Spleen (tissue), 11 donors: ENCODE results near the gene ACVR1. TPM values are rescaled to one million over a fixed set of nuclear protein-coding genes. Genes with fewer than 3 reads are reported as not detected.

Experiments used
- DNase-seq: peaks from one replicate; pipeline ENCODE4 v3.0.0-alpha.2; 2020
- H3K27ac ChIP-seq, 8 donors: fragments of 200-600 bp; sonication (generic) in 7 of 8; 1 replicate in 4 of 8; 2 replicates in 4 of 8; pipeline versions ENCODE4 v1.5.0 to v1.8.0; 2016 to 2021; ENCODE audit warnings: inconsistent platforms in 4 of 8, mild to moderate bottlenecking in 4 of 8, moderate library complexity in 1 of 8
- H3K27me3 ChIP-seq, 7 donors: fragments of 200-600 bp; sonication (generic) in 6 of 7; replicated peaks in 1 of 7; 1 replicate in 4 of 7; 2 replicates in 3 of 7; pipeline versions ENCODE4 v1.5.0 to v1.8.0; 2016 to 2021; ENCODE audit warnings: inconsistent platforms in 3 of 7, mild to moderate bottlenecking in 1 of 7
- H3K36me3 ChIP-seq, 6 donors: fragments of 200-600 bp; sonication (generic) in 5 of 6; 1 replicate in 4 of 6; 2 replicates in 2 of 6; pipeline versions ENCODE4 v1.5.0 to v1.8.0; 2016 to 2021; ENCODE audit warnings: inconsistent platforms in 2 of 6
- H3K4me1 ChIP-seq, 6 donors: fragments of 200-600 bp; sonication (generic) in 5 of 6; 1 replicate in 3 of 6; 2 replicates in 3 of 6; pipeline versions ENCODE4 v1.5.0 to v1.8.0; 2016 to 2021; ENCODE audit warnings: inconsistent platforms in 3 of 6
- H3K4me3 ChIP-seq, 8 donors: fragments of 200-600 bp; sonication (generic) in 7 of 8; 1 replicate in 4 of 8; 2 replicates in 4 of 8; pipeline versions ENCODE4 v1.5.0 to v1.8.0; 2016 to 2021; ENCODE audit warnings: inconsistent platforms in 4 of 8, mild to moderate bottlenecking in 4 of 8, moderate library complexity in 2 of 8
- H3K9me3 ChIP-seq, 8 donors: fragments of 200-600 bp; sonication (generic) in 7 of 8; 1 replicate in 4 of 8; 2 replicates in 4 of 8; pipeline versions ENCODE4 v1.5.0 to v1.8.0; 2016 to 2021; ENCODE audit warnings: inconsistent platforms in 4 of 8
- POLR2A ChIP-seq, 3 donors: fragments of 450-650 bp; IDR thresholded peaks; one replicate each; pipeline ENCODE4 v1.5.1; 2017; ENCODE audit warnings: antibody characterized with exemption in 3 of 3, mild to moderate bottlenecking in 1 of 3
- POLR2AphosphoS5 ChIP-seq, 3 donors: sonication (generic); formaldehyde crosslinking; IDR thresholded peaks; one replicate each; pipeline ENCODE4 v1.5.1; 2017; ENCODE audit warnings: antibody characterized with exemption in 3 of 3
- whole genome bisulfite sequencing, 5 donors: extraction: QIAGEN DNeasy Blood & Tissue Kit in 3 of 5; methylation state at CpG; one replicate each; pipeline versions ENCODE4 v1.1.5 to v1.1.7; 2013 to 2018; 5-methylcytosine and 5-hydroxymethylcytosine counted together
- intact Hi-C: fragments of 100-400 bp; cut with DNase I; formaldehyde crosslinking; loops from one replicate; pipeline ENCODE4 v1.15.0; 2023; ENCODE audit warnings: low total_unique reads
- polyA plus RNA-seq, 3 donors: library from polyadenylated mRNA; stranded (reverse); fragments of 200-250 nt; gene quantifications; one replicate each; pipeline ENCODE4 v1.2.1, GENCODE V29; 2013
- total RNA-seq, 7 donors: library from RNA; depleted of rRNA in 3 of 7; stranded (reverse); fragments of >200 nt in 3 of 7; fragmentation: NEBNext Ultra II Directional in 4 of 7; extraction: Animal tissue kit (Norgen Biotek cat#: 25700) in 4 of 7; gene quantifications; one replicate each; pipeline versions ENCODE4 v1.1.0 to v1.2.1, GENCODE V29; 2016 to 2021
- TF ChIP-seq, protein P1 (sequence below), 11 experiments: fragments of 200-600 bp in 7 of 11; fragments of 450-650 bp in 4 of 11; sonication (generic) in 4 of 11; IDR thresholded peaks in 8 of 11; conservative IDR thresholded peaks in 3 of 11; 1 replicate in 7 of 11; 2 replicates in 4 of 11; pipeline versions ENCODE4 v1.4.0 to v1.8.0; 2016 to 2021; ENCODE audit warnings: antibody characterized with exemption in 11 of 11, inconsistent platforms in 4 of 11, mild to moderate bottlenecking in 1 of 11
- donor health status: healthy with polysubstance abuse.
- donor health status: DM: no; HTN: no; CAD: no; lungs with moderate emphysema.
- donor health status: DM: no; HTN: no; CAD: no.
- donor health status: Bipolar disorder and iron deficiency.
- donor health status: healthy.
- donor health status: DM: no; HTN: no; CAD: no.
- donor health status: DM: yes; HTN: yes; CAD: no.

Gene ACVR1
- total and polyA plus RNA-seq, 10 donors = 2.1 to 23.8 (median 13.6) TPM

DNA sequence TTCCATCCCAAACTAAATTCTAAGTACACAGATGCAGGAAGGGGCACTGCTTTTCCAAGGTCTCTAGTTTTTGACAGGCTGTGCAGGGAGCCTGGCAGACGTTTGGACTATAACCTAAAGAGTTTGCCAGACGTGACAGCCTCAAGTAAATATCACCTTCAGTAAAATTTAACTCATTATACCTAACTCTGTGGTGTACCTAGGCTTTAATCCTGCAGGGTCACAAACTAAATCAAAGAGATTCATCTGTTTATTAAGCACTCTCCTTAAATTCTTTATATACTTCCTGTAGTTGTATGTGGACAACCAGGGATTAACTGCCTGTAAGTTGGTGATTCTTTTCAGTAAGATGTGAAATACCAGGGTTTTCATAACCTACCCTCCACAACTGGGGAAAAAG lies 92.9 kb downstream of the ACVR1 start:
- H3K27ac ChIP-seq = no peak overlapping the region
- H3K4me1 ChIP-seq = peaks cover 0 to 21% (median 1%) of the 10 kb centered on the region in 6 donors
- WGBS, 5 donors = 56 to 80% (median 67%) methylated on average over 2 of the region's 2 CpGs
- H3K9me3 ChIP-seq = no peaks in the 10 kb centered on the region
- TF ChIP-seq POLR2A (IDR thresholded peaks at IDR 0.05) (no peak), POLR2AphosphoS5 (IDR thresholded peaks at IDR 0.05) (no peak)
- TF ChIP-seq, protein P1, sequence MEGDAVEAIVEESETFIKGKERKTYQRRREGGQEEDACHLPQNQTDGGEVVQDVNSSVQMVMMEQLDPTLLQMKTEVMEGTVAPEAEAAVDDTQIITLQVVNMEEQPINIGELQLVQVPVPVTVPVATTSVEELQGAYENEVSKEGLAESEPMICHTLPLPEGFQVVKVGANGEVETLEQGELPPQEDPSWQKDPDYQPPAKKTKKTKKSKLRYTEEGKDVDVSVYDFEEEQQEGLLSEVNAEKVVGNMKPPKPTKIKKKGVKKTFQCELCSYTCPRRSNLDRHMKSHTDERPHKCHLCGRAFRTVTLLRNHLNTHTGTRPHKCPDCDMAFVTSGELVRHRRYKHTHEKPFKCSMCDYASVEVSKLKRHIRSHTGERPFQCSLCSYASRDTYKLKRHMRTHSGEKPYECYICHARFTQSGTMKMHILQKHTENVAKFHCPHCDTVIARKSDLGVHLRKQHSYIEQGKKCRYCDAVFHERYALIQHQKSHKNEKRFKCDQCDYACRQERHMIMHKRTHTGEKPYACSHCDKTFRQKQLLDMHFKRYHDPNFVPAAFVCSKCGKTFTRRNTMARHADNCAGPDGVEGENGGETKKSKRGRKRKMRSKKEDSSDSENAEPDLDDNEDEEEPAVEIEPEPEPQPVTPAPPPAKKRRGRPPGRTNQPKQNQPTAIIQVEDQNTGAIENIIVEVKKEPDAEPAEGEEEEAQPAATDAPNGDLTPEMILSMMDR (IDR thresholded peaks at IDR 0.05 in 8 of 11, conservative IDR thresholded peaks at IDR 0.05 in 3 of 11) = no peak
- no peak overlapping the region for H3K4me3 ChIP-seq
- peaks cover 0 to 20% (median 3%) of the 10 kb centered on the region in 6 donors for H3K36me3 ChIP-seq
- intact Hi-C loops = no loop called here
- H3K27me3 ChIP-seq = no peaks in the 10 kb centered on the region
- no peak for DNase-seq

DNA sequence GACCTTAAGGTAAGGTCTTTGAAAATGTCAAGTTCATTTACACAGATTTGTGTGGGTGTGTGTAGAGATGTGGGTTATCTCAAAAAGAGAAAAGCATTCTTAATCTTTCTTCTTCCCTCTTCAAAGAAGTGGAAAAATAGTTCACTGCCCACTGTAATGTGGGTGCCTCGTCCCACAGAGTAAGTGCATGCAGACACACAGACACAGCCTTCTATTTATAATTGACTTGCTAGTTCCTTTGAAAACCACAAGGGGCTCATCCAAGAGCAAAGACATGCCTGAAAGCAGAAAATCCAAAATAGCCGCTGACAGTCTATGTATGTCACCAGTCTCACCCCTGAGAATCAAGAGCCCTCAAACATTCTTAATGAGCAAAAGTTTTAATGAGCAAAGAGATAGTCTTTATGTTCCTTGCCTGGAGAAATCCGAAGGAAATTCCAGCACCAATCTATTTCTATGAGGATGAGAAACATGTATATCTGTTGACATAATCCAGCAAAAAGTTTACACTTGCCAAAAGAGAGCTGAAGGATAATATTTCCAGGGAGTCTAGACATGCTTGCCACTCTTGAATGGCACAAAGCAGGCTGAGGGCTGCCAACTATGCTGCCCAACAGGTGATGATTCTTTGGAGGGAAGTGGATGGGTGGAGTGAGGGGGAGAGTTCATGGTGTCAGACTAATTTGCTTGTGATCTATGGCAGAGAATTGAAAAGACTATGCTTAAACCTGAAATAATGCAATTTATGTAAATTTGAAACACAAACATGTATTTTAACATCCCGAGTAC lies 93.9 kb downstream of the ACVR1 start:
- TF ChIP-seq, protein P1 (IDR thresholded peaks at IDR 0.05 in 8 of 11, conservative IDR thresholded peaks at IDR 0.05 in 3 of 11) = no peak
- TF ChIP-seq POLR2A (IDR thresholded peaks at IDR 0.05) (no peak), POLR2AphosphoS5 (IDR thresholded peaks at IDR 0.05) (no peak)
- intact Hi-C loops = no loop called here
- no peak for DNase-seq
- Histone ChIP-seq H3K9me3 (no peaks in the 10 kb centered on the region), H3K27me3 (no peaks in the 10 kb centered on the region), H3K4me1 (peaks cover 0 to 21% (median 1%) of the 10 kb centered on the region in 6 donors), H3K36me3 (peaks cover 0 to 26% (median 3%) of the 10 kb centered on the region in 6 donors), H3K4me3 (no peak overlapping the region), H3K27ac (no peak overlapping the region)
- WGBS, 5 donors = 72 to 78% (median 75%) methylated on average over 4 of the region's 4 CpGs

DNA sequence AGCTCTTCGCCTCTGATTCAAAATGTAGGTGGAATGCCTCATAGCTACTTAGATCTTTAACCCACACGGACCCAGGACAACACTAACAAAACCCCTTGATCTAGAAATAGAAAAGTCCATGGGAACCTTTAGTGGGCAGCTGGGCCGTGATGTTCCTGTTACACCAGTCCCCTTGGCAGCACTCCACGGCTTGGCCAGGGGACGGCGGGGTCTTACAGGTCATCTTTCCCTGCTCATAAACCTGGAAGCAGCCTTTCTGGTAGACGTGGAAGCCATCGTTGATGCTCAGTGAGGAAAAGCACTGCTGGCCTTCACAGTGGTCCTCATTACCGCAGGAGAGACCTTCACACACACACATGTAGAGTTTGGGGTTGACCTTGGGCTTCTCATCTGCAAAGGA lies 95.9 kb downstream of the ACVR1 start:
- WGBS, 5 donors = 78 to 87% (median 84%) methylated on average over 9 of the region's 9 CpGs

DNA sequence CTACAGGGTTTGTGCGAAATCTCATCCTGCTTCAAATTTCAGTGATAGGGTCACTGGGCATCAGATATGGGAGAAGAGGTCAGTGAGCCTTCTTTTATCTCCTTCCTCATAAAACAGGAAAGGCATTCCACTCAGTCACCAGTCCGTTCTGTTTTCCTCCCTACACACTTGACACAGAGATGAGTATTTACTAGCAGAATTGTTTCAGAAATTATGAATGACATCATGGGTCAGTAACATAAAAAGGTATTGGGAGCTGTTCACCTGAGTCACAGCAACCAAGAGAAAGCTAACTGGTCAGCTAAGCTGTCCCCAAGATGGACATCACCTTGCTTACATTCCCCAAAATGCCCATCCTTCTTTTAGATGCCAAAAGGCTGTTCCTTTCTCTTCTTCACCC lies 96.3 kb downstream of the ACVR1 start:
- Histone ChIP-seq H3K27me3 (no peaks in the 10 kb centered on the region), H3K36me3 (peaks cover 0 to 46% (median 8%) of the 10 kb centered on the region in 6 donors), H3K27ac (no peak overlapping the region), H3K4me3 (no peak overlapping the region), H3K4me1 (peaks cover 0 to 11% (median 0%) of the 10 kb centered on the region in 6 donors), H3K9me3 (no peaks in the 10 kb centered on the region)
- WGBS, 5 donors = 30 to 52% (median 35%) methylated on average over 2 of the region's 2 CpGs
- intact Hi-C loops = loop anchor here (5.0 kb wide), 1 partner anchor 233 kb away; no protein-coding TSS in a partner anchor
- DNase-seq = no peak
- TF ChIP-seq, protein P1 (IDR thresholded peaks at IDR 0.05 in 8 of 11, conservative IDR thresholded peaks at IDR 0.05 in 3 of 11) = no peak
- TF ChIP-seq POLR2A (IDR thresholded peaks at IDR 0.05) (no peak), POLR2AphosphoS5 (IDR thresholded peaks at IDR 0.05) (no peak)

More for the DNA sequence above, 95.9 kb downstream of the ACVR1 start:
- peaks cover 0 to 42% (median 6%) of the 10 kb centered on the region in 6 donors for H3K36me3 ChIP-seq
- no peak overlapping the region for H3K27ac ChIP-seq
- H3K9me3 ChIP-seq = no peaks in the 10 kb centered on the region
- no peaks in the 10 kb centered on the region for H3K27me3 ChIP-seq
- intact Hi-C loops = no loop called here
- TF ChIP-seq, protein P1 (IDR thresholded peaks at IDR 0.05 in 8 of 11, conservative IDR thresholded peaks at IDR 0.05 in 3 of 11) = no peak
- TF ChIP-seq POLR2A (IDR thresholded peaks at IDR 0.05) = no peak
- TF ChIP-seq POLR2AphosphoS5 (IDR thresholded peaks at IDR 0.05) = no peak
- no peak for DNase-seq
- H3K4me3 ChIP-seq = no peak overlapping the region
- peaks cover 0 to 15% (median 0%) of the 10 kb centered on the region in 6 donors for H3K4me1 ChIP-seq
